GM21381 (cell line): ENCODE measurements around the gene PRLR.

Source experiments
- ATAC-seq: cut with Tn5 transposase; IDR thresholded peaks from one replicate; pipeline ENCODE4 v1.9.1; 2021; ENCODE audit warnings: mild to moderate bottlenecking, moderate library complexity; ENCODE audit not compliant: unreplicated experiment

PRLR gene

DNA sequence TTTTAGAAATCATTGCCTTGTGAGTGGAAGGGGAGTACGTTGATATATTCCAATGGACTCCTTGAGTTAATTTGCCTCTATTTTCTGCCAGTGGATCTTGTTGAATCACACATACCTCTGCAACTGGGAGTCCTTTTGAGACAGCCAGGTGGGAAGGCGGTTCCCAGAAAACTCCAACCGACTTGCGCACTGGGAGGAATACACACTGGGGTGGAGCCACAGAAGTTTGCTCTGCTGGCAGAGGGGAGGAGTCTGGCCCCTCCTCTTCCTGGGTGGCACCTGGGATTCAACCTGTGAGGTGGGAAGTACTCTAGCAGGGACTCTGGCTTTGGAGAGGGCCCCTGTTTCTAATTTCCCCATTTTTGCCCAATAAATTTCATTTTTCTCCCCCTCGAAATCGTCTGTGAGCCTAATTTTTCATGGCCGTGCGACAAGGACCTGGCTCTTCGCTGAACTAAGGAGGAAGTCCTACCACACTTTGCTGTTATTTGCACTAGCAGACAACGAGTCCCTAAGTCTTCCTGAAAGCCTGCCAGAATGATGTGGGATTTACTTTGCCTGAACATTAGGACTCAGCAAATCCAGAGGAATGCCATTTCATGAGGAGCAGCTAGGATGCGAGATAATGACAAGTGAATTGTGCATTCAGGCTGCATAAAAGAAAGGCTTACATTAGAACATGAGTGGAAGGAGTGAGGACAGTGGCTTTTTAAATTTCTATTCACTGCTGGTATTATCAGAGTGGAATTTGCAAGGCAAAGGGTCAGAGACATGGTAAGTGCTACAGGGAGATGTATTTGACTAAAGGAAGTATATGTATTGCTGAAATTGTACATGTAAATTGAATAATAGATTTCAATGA, 67.2 kb downstream of the PRLR start:
- ATAC-seq, result no peak

DNA sequence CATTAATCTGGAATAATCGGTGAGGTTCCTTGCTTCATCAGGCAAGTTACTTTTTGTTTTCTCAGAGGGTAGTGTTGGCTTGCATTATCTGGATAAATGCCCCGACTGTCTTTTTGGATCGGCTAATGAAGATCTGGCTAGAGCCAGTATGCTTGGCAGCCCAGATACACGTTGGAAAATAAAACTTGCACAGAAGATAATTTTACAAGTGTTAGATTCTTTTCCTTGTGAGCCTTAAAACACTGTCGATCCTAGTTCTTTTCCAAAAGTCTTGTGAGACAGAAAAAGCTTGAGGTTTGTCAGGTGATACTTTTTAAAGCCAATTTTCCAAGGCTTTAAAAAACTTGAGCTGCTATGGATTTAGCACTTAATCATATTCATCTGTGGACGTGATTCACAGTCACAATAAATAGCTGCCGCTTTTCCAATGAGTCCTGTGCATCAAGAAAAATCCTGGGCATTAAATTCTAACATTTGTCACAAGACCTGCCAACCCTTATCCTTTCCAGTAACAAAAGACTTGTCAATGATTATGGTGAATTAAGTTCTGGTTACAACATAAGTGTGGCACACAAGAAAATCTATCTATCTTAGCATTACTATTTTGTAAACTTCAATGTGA, 68.5 kb downstream of the PRLR start:
- no peak for ATAC-seq

DNA sequence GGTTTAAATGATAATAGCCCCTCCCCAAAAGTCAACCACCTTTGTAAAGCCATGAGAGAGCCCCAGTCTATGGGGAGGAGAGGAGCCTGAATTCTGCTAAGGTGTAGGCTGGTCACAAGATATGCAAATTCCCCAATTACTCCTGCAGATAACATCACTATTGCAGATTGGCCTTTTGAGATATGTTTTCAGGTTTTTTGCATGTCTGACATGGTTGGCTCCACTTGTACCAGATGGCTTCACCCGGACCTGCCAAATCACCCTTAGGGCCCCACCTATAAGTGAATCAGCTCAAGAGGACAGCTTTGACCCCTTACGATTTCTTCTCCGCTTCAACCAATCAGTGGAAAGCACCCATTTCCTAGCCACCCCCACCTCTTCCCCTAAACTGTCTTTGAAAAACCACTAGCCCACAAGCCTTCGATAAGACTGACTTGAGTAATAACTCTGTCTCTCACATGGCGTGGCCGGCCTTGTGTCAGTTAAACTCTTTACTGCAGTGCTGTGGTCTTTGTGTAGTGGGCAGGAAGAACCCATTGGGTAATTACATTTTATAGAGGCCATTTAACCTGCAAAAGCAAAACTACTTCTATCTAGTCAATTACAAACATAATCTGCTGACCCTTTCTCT, 69.7 kb downstream of the PRLR start:
- no peak for ATAC-seq

DNA sequence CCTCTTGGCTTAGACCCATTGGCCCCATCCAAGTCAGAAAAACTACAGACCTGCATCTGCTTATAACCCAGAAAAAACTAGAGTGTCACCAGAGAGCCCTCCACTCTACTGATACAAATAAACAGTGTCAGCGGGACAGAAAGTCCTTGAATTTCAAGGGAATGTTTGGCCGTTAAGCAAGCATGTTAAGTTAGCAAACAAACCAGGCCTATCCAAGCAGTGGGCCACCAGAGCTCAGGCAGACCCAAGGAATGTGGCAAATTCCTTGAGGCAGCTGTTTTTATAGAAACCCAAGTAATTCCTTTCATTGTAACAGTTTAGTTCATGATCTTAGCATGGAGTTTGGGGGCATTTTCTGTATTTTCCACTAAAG, 70.9 kb downstream of the PRLR start:
- ATAC-seq, result no peak

DNA sequence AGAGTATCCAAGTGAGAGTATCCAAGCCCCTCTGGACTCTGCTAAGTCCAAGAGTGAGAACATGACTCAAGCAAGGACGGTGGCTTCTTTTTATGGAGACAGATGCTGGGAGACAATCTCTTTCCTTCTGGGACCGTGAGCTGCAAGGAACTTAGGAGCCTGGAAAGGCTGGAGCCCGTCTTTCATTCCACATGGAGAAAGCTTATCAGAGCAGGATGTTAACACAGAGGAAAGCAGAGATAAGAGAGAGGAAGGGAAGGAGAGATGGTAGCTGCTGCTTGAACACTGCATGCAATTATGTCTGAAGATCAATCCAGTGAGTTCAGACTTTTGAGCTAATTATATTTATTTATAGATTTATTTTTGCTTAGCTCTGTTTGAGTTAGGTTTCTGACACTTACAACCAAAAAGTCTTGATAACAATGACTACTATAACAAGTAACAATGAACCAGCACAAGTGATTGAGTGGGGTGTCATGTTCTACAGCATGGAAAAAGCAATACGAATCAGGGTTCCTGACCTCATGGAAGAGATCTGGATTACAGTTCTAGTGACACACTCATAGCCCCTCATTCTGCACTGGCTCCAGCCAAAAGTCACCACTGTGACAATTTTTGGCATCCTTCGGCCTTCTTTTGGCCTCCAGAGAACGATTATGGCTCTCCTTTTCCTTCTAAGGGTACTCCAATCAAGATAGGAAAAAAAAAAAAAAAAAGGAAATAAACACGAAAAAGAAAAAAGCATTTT, 71.5 kb downstream of the PRLR start:
- no peak for ATAC-seq

DNA sequence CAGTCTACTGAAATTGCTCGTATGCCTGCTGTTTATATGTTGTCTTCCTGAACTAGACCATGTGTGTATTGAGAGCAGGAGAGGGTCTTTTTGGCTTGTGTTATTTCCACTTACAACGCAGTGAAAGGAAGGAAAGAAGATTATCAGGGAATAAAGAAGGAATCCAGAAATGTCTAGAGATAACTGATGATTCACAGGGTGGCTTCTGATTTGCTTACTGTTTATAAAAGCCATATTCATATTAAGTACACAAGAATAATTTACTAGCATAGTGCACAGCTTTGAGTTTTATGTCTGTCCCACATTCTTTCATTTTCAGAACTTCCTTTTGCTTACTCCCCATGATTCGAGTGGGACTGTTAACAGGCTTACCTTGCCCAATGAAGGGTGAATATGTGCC, 72.1 kb downstream of the PRLR start:
- ATAC-seq, result no peak

DNA sequence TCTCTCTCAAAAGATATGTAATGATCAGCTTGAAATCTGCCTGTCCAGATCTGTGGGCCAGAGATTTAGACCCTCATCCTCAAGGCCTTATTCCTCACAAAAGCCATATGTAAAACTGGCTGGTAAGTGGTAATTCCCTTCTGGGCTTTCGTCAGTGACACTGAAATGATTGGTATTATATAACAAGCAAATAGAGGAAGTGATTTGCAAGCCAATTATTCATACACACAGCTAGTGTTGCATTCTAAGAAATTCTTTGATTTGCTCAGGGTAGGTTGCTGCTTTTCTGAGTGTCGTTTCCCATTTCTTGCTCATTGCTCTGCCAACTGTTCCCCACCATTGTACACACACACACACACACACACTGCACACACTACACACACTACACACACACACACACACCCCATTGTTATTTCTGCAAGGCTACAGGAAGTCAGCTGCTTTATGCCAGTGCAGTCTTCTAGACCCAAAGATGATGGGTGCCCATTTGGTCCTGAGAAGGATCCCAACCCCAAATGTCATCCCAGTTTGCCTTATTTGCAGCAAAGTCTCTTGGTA, 76.8 kb downstream of the PRLR start:
- ATAC-seq, result no peak

DNA sequence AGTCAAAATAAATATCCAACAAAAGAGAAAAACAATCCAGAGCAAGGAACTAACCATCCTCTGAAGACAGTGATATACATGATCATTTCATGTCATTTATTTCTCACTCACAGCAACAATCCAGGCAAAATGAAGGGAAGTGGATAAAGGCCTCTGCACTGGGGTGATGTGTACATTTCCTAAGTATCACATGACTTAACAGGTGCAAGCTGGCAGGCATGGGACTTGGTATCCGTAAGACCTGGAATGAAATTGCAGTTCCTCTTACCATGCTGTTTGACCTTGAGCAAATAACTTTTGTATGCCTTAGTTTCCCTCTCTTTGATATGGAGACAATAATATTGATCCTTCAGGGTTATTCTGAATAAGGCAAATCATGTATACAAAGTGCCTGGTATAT, 77.6 kb downstream of the PRLR start:
- ATAC-seq, result no peak

DNA sequence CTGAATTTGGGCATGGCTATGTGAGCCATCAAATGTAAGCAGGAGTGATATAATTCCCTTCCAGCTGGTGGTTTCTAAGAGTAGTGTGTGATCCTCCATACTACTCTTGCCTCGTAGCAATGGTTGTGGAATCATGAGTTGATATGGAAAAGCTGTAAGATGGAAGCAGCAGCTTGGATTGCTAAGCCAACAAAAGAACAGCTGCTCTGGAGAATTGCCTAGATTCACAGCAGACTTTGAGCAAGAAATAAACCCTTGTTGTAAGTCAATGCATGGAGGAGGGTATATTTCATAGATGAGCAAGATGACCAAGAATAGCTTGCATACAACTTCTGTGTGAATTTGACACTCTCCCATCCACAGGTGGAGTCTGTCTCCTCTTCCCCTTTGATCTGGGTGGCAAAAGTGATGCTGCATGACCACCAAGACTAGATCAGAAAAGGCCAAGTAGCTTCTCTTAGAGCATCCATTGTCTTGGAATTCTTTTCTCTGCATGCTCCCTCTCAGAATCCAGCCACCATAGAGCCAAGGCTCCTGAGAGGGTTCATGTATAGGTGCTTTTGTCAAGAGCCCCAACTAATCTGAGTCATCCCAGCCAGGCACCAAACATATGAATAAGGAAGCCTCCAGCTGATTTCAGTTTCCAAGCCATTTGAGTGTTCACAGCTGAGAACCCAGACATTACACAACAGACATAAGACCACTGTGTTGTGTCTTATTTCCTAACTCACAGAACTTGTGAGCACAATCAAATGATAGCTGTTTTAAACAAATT, 79.0 kb downstream of the PRLR start:
- ATAC-seq, result no peak

DNA sequence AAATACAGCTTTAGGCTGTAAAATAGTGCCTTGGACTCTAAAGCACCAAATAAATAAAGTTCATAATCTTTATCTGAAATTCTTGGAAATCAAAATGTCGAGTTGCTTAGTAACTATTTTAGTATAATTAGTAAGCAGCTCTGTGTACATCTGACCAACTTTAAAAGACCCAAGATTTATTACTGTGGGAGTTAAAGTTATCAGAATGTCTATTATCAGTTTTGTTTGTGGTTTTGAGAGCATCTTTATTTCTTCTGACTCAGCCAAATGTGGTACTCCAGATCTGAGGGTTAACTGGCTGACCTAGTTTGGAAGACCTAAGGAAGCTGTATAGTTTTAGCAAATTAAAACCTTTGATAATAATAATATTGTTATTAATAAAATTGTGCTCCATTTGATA, 81.2 kb downstream of the PRLR start:
- ATAC-seq, result no peak

DNA sequence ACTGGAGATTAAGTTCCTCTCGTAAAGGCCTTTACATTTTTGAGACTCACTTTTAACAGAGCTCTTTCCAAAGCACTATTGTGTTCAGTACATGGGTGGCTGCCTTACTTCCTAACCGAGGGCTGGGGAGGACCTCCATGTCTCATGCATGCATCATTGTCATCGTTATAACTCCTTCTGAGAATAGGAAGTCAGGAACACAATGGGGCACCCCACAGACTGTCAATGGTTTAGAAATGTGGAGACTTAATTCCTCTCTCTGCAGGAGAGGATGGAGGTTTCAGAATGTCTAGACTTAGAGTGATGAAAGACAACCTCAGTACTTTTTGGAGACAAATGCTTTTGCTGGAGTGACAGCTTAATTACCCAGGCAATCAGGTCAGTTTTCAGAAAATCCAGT, 83.9 kb downstream of the PRLR start:
- ATAC-seq, result no peak

DNA sequence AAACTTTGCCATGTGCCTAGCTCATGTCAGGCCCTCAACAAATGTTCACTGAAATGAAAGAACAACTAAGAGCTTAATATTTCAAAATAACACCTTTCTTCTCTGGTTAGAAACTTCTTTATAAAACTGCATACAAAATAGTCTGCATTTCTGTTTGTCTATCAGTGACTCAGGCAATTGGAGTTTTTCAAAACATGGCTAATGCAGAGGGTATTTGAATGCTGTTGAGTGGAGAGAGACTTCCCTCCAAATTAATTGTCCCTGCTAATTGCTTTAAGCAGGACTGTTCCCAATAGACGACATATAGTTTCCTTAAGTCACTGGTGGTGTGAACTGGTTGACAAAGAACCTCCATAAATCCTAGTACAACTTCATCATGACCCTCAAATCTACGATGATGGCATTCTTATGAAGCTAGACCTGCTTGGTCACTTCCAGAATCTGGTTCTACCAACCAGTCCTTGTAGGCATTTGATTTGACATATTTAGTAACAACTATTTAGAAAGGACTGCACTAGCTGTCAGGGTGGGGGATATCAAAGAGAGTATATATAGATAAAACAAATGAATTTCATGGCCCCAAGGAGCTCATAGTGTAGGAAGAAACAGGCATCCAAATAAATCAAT, 84.5 kb downstream of the PRLR start:
- ATAC-seq, result no peak

DNA sequence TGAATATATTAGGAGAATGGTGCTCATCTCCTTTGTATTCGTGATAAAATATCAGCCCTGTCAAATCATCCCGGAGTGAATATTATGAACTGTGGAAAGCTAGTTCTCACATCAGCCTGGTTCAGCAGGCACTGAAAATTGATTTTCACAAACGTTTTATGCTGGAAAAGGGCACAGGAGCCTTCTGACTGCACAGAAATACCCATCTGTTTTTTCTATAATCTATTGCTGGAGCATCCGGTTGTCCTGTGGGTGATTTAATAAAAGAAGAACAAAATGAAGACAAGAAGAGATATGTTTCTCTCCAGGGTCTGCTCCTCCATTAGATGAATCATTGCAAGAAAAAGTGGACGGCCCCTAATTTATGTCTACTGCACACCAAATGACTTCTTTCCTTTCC, 85.3 kb downstream of the PRLR start:
- ATAC-seq, result no peak

DNA sequence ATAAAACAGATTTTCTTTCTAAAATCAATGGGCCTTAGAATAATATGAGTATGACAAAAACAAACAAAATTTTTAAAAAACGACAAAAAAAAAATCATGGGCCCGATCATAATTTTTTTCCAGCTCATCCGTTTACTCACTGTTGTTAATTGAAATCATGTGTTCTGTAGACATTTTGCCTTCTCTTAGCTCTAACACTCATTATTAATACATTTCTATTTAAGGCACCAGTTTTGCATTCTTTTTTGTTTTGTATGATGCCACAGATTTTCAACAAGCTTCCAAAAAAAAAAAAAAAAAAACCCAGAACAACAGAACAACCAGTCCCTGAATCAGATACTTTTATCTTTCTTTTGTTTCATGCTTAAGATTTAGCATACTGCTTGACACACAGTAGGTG, 86.4 kb downstream of the PRLR start:
- no peak for ATAC-seq

DNA sequence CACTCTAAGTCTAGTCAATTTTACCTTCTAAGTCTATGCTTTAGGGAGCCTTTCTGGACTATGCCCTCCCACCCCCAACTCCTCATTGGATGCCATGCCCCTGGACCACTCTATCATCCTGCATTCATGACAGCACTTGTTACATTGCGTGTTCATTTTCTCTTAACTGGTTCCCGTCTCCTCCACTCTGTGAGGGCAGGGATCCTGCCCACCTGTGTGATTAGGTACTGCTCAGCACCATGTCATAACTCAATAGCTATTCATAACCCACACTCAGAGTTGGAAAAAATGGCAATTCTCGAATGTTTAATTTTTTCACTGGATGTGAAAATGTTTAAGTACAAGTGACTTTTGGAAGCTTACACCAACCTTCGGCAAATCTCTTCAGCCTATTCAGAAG, 88.5 kb downstream of the PRLR start:
- ATAC-seq, result no peak

DNA sequence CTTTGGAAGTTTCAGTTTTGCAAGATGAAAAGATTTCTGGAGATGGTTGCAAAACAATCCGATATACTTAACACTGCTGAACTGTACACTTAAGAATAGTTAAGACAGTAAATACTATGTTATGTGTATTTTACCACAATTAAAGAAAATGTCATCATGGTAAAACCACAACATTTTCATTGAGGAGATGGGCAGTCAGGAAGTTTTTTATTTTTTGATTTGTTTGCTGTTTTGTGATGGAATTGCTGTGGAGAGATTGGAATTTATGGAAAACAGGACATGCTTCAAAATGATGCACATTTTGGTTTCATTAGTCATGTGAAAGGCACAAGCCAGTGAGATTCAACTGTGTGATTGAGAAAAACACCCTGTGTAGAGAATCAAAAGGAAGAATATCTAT, 92.1 kb downstream of the PRLR start:
- ATAC-seq, result no peak

DNA sequence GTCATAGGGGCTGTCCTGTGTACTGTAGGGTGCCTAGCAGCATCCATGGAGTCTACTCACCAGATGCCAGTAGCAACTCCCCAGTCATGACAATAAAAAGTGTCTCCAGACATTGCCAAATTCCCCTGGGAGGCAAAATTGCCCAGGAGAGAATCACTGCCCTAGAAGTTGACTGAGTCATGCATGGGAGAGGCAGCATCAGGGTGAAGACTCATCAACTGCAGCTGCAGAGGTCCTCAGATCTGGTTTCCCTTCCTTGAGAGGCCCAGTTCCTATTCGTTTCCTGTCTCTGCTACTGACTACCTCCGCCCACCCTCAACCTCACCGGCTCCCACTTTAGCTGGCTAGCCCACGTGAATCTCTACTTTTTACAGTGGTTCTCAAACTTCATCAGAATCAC, 93.9 kb downstream of the PRLR start:
- no peak for ATAC-seq

DNA sequence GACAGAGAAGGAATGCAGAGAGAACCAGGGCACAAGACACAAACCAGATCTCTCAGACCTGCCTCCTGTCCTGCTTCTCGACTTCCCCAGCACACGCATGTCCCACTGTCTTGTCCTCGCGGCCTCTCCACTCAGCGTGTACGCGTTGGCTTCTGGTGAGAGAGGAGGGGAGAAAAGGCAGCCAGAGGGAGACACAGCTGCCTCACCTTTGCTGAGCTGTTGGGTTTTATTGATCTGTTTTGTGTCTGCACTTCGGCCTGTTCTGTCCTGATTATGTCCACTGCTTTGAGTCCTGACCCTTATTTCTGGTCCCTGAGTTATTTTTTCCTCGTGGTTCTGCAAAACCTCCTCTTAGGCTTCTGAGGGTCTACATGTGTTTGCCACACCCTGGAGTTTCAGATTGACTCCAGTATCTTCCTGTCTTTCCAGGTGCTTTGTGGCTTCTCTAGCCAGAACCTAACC, 95.0 kb downstream of the PRLR start:
- ATAC-seq, result no peak

DNA sequence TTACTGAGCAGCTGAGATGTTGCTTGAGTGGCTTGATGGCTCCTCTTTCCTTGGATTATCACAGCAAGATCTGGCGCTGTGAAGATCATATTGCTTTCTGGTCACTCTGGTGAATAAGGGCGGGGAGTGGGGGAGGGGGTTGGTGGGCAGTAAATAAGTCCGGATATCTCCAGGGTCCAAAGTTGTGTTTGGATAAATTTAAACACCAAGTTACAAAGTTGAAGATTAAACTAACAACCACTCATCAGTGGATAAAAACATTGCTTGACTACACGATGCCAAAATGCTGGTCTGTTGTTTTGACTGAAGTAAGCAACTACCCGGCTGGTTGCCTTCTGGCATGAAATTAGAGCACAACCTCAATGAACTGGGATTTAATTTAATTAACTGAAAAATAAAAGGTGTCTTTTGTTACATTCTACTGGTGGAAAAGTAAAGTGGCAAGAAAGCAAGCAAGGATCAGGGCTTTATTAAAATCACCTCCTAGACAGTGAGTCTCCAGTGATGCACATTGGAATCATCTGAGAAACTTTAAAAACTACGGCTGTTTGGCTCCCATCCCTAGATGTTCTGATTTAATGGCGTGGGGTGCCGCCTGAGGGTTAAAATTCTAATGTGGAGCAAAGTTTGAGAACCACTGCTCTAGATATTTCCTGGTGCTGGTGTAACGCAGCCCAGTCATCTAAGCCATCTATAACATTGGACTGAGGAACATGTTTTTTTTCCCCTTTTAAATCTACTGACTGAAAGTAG, 95.8 kb downstream of the PRLR start:
- no peak for ATAC-seq
